Activated T-helper 1 cell treated with anti-CD3 and anti-CD28 coated beads, Interleukin-12 subunit alpha, Interleukin-12 subunit beta, Interleukin-2, Interleukin-4 antibody, amounts not matched to agents 30 ng/mL and 10 ng/mL and 1 ng/mL, durations not matched to agents 14 hours and 24 hours and 36 hours (primary cell): Measurements from ENCODE around the gene SUSD6. TPM values are rescaled to one million over a fixed set of nuclear protein-coding genes. Genes with fewer than 3 reads are reported as not detected.

Source experiments
- DNase-seq: peaks from one replicate; pipeline ENCODE4 v3.0.0; 2021; ENCODE audit warnings: low spot score
- H3K27ac Mint-ChIP-seq: one replicate; pipeline ENCODE4 v1.8.0; 2021; ENCODE audit warnings: mild to moderate bottlenecking, mixed read lengths
- H3K27me3 Mint-ChIP-seq: one replicate; pipeline ENCODE4 v1.8.0; 2022; ENCODE audit warnings: mild to moderate bottlenecking, moderate library complexity, mixed read lengths; ENCODE audit not compliant: insufficient read depth
- H3K36me3 Mint-ChIP-seq: one replicate; pipeline ENCODE4 v1.8.0; 2021; ENCODE audit warnings: low read depth, mixed read lengths
- H3K4me1 Mint-ChIP-seq: one replicate; pipeline ENCODE4 v1.8.0; 2021; ENCODE audit warnings: low read depth, mixed read lengths
- H3K4me3 Mint-ChIP-seq: one replicate; pipeline ENCODE4 v1.8.0; 2021; ENCODE audit warnings: mild to moderate bottlenecking, moderate library complexity, mixed read lengths
- H3K9me3 Mint-ChIP-seq: one replicate; pipeline ENCODE4 v1.8.0; 2021; ENCODE audit warnings: mixed read lengths
- intact Hi-C: fragments of 100-400 bp; cut with micrococcal nuclease; formaldehyde crosslinking; loops from one replicate; pipeline ENCODE4 v1.15.1; 2024
- total RNA-seq: library from RNA; stranded (reverse); gene quantifications from 2 replicates; pipeline ENCODE4 v1.2.3, GENCODE V29; 2022

SUSD6 gene, protein sequence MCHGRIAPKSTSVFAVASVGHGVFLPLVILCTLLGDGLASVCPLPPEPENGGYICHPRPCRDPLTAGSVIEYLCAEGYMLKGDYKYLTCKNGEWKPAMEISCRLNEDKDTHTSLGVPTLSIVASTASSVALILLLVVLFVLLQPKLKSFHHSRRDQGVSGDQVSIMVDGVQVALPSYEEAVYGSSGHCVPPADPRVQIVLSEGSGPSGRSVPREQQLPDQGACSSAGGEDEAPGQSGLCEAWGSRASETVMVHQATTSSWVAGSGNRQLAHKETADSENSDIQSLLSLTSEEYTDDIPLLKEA
- total RNA-seq = 91.3 and 94.3 TPM in 2 replicates

DNA sequence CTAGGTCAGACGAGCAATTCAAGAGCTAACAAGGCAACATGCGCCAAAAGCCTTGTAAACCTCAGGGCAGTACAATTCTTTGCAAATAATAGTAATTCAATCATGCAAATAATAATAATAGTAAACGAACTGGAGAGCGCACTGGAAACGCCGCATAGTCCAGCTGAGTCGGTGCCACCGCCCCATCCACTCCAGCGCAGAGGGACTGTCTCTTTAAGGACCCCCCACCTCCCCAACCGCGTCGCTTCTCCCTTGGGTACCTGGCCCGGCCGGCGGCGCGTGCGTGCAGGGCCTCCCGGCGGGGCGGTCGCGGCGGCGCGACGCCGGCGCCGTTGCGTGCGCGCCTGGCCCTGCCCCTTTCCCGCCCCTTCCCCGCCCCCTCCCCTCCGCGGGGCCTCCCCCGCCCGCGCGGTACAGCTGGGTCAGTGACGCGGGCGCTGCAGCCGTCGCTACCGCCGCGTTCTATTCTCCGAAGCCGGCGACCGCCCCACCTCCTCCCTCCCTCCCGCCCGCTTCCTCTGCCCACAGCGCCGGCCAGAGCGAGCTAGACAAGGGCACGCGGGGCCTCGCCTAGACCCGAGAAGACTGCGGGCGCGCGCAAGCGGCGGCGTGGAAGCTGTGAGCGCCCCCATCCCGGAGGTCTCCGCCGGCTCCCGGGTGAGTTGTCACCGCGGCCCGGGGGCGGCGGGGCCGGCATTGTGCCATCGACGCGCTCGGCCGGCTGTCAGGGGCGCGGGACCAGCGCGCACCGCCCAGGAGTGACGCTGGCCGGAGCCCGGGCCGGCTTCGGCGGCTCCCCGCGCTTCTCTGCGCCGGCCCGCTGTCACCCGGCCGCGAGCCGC, at the start of gene SUSD6:
Gene SUSD6 (plus strand): TSS at position 425 of the 842 bp plus-strand sequence. CDS start 46,997 bp downstream, outside the sequence.
- intact Hi-C loops = loop anchor here (1.0 to 10.0 kb wide), 11 partner anchors 8 to 817 kb away; partner anchors contain the start of genes DCAF5, ERH, SLC39A9 and SRSF5
- H3K36me3 Mint-ChIP-seq = peaks cover 29% of the 10 kb centered on the region
- H3K27ac Mint-ChIP-seq = peak within 1 kb of the TSS; percentile 93
- no peaks in the 10 kb centered on the region for H3K9me3 Mint-ChIP-seq
- H3K4me3 Mint-ChIP-seq = peak within 1 kb of the TSS; percentile 98
- no peaks in the 10 kb centered on the region for H3K27me3 Mint-ChIP-seq
- H3K4me1 Mint-ChIP-seq = peaks cover 61% of the 10 kb centered on the region
- peak; percentile 84 for DNase-seq

DNA sequence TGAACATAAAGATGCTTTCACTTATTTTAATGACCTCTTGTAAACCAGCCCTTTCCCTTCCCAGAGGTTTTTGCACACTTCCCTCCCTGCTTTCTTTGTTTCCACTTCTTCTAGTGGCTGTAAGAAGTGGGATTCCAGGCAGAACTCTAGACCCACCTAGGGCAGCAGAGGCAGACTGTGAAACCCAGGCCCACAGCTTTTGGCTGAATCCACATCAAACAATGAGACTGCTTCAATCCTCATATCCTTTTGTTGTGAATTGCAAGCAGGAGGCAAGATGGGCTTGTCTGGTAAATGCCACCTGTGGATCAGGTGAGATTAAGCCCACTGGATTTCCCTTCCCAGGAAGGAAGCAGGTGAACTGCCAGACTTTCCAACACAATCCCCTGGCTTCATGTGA, 49.5 kb upstream of the SUSD6 start:
- H3K27me3 Mint-ChIP-seq = peaks cover 58% of the 10 kb centered on the region
- DNase-seq = no peak
- intact Hi-C loops = no loop called here
- no peaks in the 10 kb centered on the region for H3K9me3 Mint-ChIP-seq
- H3K36me3 Mint-ChIP-seq = no peaks in the 10 kb centered on the region
- no peaks in the 10 kb centered on the region for H3K4me1 Mint-ChIP-seq
- no peak overlapping the region for H3K4me3 Mint-ChIP-seq
- H3K27ac Mint-ChIP-seq = no peak overlapping the region

DNA sequence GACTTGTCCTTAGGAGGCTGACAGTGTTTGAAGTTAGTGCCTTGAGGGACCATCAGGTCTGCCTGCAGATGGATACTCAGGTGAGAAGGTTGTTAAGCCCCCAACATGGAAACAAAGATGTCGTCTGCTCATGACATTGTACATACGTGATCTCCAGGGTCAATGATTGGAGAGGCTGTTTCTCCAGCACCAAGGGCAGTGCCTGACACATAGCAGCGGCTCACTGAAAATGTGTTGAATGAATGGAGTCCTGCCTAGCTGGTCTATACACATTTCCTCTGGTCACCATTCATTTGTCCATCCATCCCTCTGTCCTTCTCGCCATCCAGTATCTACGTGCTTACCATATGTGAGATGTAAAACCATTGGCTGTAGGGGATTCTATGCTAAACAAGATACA, 43.8 kb upstream of the SUSD6 start:
- no peak for DNase-seq
- Mint-ChIP-seq H3K4me3 (no peak overlapping the region), H3K4me1 (no peaks in the 10 kb centered on the region), H3K36me3 (no peaks in the 10 kb centered on the region), H3K27me3 (peaks cover 61% of the 10 kb centered on the region), H3K9me3 (no peaks in the 10 kb centered on the region), H3K27ac (no peak overlapping the region)
- intact Hi-C loops = no loop called here

DNA sequence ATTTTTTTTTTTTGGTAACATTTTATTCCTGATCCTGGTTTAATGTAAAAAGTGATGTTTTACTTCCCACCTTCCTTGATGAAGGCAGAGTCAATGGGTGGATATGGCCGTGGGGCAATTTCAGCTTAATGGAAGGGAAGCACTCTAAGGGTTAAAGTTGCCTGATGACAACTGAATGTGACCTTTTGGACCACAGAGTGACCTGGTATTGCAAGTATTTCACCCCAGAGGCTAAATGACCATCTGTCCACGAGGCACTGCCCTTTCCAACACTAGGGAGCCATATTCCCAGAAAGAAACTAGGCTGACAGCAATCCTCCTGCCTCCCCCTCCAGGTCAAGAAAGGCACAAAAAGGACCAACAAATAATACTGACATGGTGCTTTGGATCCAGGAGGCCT, 41.5 kb upstream of the SUSD6 start:
- Mint-ChIP-seq H3K36me3 (peaks cover 2% of the 10 kb centered on the region), H3K27ac (no peak overlapping the region), H3K4me3 (no peak overlapping the region), H3K4me1 (peaks cover 10% of the 10 kb centered on the region), H3K9me3 (no peaks in the 10 kb centered on the region), H3K27me3 (peaks cover 59% of the 10 kb centered on the region)
- intact Hi-C loops = loop anchor here (5.0 to 10.0 kb wide), 2 partner anchors 308 to 705 kb away; partner anchors contain the start of gene GALNT16
- DNase-seq = no peak

DNA sequence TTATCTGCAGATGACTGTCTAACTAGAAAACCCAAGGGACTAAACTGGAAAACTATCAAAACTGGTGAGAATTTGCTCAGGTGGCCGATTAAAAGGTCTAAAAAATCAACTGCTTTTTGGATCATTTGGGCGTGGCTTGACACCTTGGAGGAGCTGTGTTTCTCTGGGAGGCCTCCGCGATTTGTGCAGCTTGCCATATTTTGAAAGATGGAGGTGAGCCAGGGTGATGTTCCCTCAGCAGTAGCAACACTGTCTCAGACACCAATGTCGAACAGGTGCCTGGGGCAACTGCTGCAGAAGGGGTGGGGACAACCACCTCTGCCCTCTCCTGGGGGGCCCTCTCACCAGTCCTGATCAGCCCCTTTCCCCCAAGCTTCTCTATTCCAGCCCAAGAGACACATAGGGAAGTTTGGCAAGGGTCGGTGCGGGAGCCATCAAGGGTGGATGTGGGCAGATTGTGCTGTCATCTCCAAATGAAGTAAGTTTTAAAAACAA, 40.5 kb upstream of the SUSD6 start:
- no peaks in the 10 kb centered on the region for H3K9me3 Mint-ChIP-seq
- no peak overlapping the region for H3K4me3 Mint-ChIP-seq
- H3K27ac Mint-ChIP-seq = no peak overlapping the region
- H3K36me3 Mint-ChIP-seq = peaks cover 2% of the 10 kb centered on the region
- DNase-seq = no peak
- intact Hi-C loops = loop anchor here (5.0 to 10.0 kb wide), 2 partner anchors 309 to 706 kb away; partner anchors contain the start of gene GALNT16
- H3K27me3 Mint-ChIP-seq = peaks cover 58% of the 10 kb centered on the region
- peaks cover 10% of the 10 kb centered on the region for H3K4me1 Mint-ChIP-seq

DNA sequence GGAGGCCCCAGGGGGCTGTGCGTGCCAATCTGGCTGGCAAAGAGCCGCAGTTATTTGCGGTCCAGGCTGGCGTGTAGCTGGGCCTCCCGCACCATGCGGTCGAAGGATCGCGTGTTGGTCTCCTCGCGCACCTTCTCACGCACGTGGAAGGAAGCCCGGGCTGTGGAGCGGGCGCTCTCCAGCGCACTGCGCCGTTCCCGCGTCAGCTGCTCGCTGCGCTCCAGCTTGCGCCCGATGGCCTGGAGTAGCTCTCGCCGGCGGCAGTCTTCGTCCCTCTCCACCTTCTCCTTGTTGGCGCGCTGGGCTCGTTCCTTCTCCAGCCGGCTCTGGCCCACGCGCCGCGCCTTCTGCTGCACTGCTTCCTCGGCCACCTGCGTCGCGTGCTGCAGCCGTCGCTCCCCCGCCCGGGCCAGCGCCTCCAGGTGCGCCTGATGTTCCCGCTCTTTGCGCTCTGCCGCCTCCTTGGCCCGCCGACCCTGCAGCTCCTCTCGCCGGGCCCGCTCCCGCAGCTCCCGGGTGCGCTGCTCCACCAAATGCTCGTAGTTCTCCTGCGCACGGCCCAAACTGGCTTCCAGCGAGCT, 39.9 kb upstream of the SUSD6 start:
- no peaks in the 10 kb centered on the region for H3K9me3 Mint-ChIP-seq
- H3K4me3 Mint-ChIP-seq = no peak overlapping the region
- H3K36me3 Mint-ChIP-seq = peaks cover 2% of the 10 kb centered on the region
- peaks cover 10% of the 10 kb centered on the region for H3K4me1 Mint-ChIP-seq
- H3K27ac Mint-ChIP-seq = no peak overlapping the region
- H3K27me3 Mint-ChIP-seq = peaks cover 58% of the 10 kb centered on the region
- no peak for DNase-seq
- intact Hi-C loops = loop anchor here (5.0 to 10.0 kb wide), 2 partner anchors 309 to 707 kb away; partner anchors contain the start of gene GALNT16

DNA sequence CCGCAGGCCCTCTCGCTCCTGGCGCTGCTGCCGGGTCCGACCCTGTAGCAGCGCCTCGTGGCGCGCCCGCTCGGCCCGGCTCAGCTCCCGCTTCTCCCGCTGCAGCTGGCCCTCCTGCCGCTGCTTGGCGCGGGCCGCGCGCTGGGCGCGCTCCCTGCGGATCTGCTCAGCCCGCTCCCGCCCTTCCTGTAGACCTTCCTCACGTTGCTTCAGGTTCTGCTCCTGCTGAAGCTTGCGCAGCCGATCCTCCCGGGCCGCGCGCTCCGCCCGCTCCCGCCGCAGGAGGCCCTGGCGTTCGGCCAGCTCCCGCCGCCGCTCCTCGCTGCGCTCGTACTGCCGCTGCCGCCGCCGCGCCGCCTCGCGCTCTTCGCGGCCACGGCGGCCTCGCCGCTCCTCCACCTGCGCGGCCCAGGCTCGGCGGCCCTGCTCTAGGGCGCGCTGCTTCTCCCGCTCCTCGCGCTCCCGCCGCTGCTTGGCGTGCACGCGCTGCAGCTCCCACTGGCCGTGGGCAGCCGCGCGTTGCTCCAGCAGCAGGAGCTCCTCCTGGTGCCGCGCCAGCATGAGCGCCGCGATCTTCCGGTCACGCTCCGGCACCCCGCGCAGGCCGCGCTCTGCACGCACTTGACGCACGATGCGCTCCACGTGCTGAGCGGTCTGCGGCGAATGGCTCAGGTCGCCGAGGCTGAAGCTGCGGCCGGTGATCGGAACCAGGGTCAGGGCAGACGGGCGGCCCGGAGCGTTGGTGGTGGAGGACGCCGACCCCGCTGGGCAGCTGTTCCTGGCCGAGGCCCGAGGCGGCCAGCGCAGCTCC, 39.2 kb upstream of the SUSD6 start:
- H3K9me3 Mint-ChIP-seq = no peaks in the 10 kb centered on the region
- no peak overlapping the region for H3K27ac Mint-ChIP-seq
- intact Hi-C loops = loop anchor here (5.0 to 10.0 kb wide), 2 partner anchors 310 to 707 kb away; partner anchors contain the start of gene GALNT16
- H3K4me3 Mint-ChIP-seq = peak overlapping the region; percentile 19
- DNase-seq = no peak
- H3K27me3 Mint-ChIP-seq = peaks cover 59% of the 10 kb centered on the region
- peaks cover 10% of the 10 kb centered on the region for H3K4me1 Mint-ChIP-seq
- peaks cover 2% of the 10 kb centered on the region for H3K36me3 Mint-ChIP-seq

DNA sequence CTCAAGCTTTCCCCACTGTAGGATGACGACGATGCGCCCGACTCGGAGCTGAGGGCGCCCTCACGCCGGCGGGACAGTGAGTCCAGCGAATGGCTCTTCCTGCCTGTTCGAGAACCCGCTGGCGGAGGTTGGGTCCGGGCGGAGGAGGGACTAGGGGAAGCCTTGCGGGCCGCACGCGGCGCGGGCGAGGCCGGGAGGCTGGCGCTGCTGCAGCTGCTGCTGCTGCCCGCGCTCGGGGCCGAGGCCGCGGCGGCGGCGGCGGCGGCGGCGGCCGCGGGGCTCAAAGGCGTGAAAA, 38.6 kb upstream of the SUSD6 start:
- Mint-ChIP-seq H3K27me3 (peaks cover 55% of the 10 kb centered on the region), H3K4me1 (peaks cover 10% of the 10 kb centered on the region)
- intact Hi-C loops = loop anchor here (5.0 to 10.0 kb wide), 2 partner anchors 310 to 708 kb away; partner anchors contain the start of gene GALNT16

DNA sequence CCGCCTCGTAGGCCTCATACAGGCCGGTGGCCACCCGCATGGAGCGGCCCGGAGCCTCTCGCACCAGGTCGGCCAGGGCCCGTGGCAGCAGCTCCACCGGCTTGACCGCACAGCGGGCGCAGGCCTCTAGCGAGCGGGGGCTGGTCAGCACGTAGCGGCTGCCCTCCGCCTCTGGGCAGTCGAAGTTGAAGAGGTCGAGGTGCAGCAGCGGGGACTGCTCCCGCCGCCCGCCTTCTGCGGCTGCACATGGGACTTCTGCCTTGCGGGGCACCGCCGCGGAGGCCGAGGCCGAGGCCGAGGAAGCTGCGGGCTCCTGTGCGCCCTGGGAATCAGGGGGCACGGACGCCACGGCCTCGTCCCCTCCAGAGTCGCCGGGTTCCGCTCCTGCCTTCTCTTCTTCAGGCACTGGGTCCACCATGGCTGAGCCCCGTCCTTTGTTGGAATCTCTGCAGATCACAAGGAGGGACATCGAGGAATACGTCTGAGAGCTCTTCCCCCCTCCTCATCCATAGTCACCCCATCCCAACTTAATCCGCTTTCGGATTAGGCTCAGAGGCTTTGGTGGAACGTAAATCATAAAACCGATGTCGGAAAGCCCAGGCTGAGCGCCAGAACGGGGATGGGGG, 38.1 kb upstream of the SUSD6 start:
- intact Hi-C loops = loop anchor here (5.0 to 10.0 kb wide), 2 partner anchors 311 to 709 kb away; partner anchors contain the start of gene GALNT16
- Mint-ChIP-seq H3K27me3 (peaks cover 55% of the 10 kb centered on the region), H3K36me3 (peaks cover 2% of the 10 kb centered on the region), H3K4me3 (peak overlapping the region; percentile 45), H3K4me1 (peaks cover 10% of the 10 kb centered on the region), H3K9me3 (no peaks in the 10 kb centered on the region), H3K27ac (peak overlapping the region; percentile 29)
- DNase-seq = no peak

More for the DNA sequence above, 38.6 kb upstream of the SUSD6 start:
- no peak for DNase-seq
- Mint-ChIP-seq H3K36me3 (peaks cover 2% of the 10 kb centered on the region), H3K4me3 (no peak overlapping the region), H3K9me3 (no peaks in the 10 kb centered on the region), H3K27ac (no peak overlapping the region)

DNA sequence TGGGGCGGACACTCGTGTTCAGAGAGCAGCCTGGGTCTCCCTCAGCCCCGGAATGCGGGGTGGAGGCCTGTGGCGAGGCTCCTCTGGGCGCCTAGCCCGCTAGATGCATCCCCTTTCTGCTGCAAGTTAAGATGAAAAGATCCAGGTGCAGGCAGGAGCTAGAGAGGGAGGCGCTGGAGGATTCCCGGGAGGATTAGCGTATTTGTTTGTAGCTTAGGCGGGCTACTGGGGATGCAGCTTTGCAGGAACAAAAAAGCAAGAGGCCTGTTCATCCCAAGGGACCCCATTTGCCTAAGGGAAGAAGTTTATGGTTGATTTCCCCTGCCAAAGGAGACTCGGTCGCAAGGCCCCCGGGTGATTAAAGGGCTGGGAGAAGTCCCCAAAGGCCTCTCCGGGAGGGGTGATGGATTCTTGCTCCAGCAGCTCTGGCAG, 37.5 kb upstream of the SUSD6 start:
- H3K9me3 Mint-ChIP-seq = no peaks in the 10 kb centered on the region
- H3K27ac Mint-ChIP-seq = no peak overlapping the region
- H3K4me3 Mint-ChIP-seq = peak overlapping the region; percentile 45
- H3K27me3 Mint-ChIP-seq = peaks cover 60% of the 10 kb centered on the region
- peaks cover 10% of the 10 kb centered on the region for H3K4me1 Mint-ChIP-seq
- no peak for DNase-seq
- H3K36me3 Mint-ChIP-seq = peaks cover 2% of the 10 kb centered on the region
- intact Hi-C loops = loop anchor here (1.0 to 10.0 kb wide), 4 partner anchors 71 to 709 kb away; partner anchors contain the start of gene GALNT16

DNA sequence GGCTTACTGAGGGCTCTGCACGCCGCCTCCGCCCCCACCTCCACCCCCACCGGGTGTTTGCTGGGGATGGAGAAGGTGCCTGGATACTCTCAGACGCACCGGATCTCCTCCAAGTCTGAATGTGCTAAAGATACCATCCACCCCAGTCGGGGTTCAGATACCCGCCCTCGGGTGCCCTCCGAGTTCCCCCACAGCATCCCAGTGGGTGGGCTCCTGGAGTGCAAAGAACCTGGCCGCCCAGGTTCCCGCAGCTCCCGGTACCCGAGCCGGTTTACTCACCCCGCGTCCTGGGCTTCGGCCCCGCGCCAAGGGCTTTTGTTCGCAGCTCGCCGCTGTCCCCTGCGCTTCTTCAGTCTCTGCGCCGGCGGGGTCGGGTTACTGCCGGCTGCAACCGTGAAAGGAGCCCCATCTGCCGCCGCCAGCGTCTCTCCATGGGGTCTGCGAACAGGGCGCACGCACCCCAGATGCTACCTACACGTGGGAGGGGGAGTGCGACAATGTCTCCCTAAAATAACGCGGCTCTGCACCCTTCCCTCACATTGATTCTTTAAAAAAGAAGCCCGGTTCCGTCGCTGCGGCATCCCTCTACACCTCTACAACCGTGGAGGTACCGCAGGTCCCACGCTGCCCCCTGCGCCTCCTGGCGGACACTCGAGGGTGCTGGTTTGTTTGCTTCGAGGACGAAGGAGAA, 37.0 kb upstream of the SUSD6 start, which contains the start of gene CCDC177:
Gene CCDC177 (minus strand): TSS at position 609 of the 691 bp plus-strand sequence. CDS start 1,249 bp downstream, outside the sequence.
- H3K4me3 Mint-ChIP-seq = peak within 1 kb of the TSS; percentile 78
- H3K4me1 Mint-ChIP-seq = peaks cover 10% of the 10 kb centered on the region
- H3K27me3 Mint-ChIP-seq = peaks cover 58% of the 10 kb centered on the region
- H3K27ac Mint-ChIP-seq = no peak within 1 kb of the TSS
- no peaks in the 10 kb centered on the region for H3K9me3 Mint-ChIP-seq
- peaks cover 2% of the 10 kb centered on the region for H3K36me3 Mint-ChIP-seq
- intact Hi-C loops = loop anchor here (1.0 to 10.0 kb wide), 4 partner anchors 71 to 710 kb away; partner anchors contain the start of gene GALNT16
- peak; percentile 57 for DNase-seq
